ENCODE data around the gene TBC1D30.

Gene TBC1D30

GRCh38 chr12:64911081-64911480 lies 86.6 kb downstream of the TBC1D30 start:
- TF ChIP-seq, protein P1, sequence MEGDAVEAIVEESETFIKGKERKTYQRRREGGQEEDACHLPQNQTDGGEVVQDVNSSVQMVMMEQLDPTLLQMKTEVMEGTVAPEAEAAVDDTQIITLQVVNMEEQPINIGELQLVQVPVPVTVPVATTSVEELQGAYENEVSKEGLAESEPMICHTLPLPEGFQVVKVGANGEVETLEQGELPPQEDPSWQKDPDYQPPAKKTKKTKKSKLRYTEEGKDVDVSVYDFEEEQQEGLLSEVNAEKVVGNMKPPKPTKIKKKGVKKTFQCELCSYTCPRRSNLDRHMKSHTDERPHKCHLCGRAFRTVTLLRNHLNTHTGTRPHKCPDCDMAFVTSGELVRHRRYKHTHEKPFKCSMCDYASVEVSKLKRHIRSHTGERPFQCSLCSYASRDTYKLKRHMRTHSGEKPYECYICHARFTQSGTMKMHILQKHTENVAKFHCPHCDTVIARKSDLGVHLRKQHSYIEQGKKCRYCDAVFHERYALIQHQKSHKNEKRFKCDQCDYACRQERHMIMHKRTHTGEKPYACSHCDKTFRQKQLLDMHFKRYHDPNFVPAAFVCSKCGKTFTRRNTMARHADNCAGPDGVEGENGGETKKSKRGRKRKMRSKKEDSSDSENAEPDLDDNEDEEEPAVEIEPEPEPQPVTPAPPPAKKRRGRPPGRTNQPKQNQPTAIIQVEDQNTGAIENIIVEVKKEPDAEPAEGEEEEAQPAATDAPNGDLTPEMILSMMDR (IDR thresholded peaks at IDR 0.05; ENCODE audit: low read depth, low read length), result no peak
- H3K4me3 ChIP-seq (ENCODE audit: low read depth, low read length), result no peak overlapping the region
- no peak for DNase-seq (ENCODE audit: low read depth, low spot score)
- in situ Hi-C loops (cut with HindIII; ENCODE audit: low sequenced_read_pairs), result no loop called here

- TF ChIP-seq, protein P1 (IDR thresholded peaks at IDR 0.05; ENCODE audit: low read depth, low read length), result no peak
- no peak for DNase-seq (ENCODE audit: low read depth, low spot score)
- no peak overlapping the region for H3K4me3 ChIP-seq (ENCODE audit: low read depth, low read length)
- in situ Hi-C loops (cut with HindIII; ENCODE audit: low sequenced_read_pairs), result no loop called here
Observed at GRCh38 chr12:64911912-64912311, 87.5 kb downstream of the TBC1D30 start.

GRCh38 chr12:64912516-64913255 lies 88.2 kb downstream of the TBC1D30 start:
- H3K4me3 ChIP-seq (ENCODE audit: low read depth, low read length), result no peak overlapping the region
- TF ChIP-seq, protein P1 (IDR thresholded peaks at IDR 0.05; ENCODE audit: low read depth, low read length), result no peak
- peak; percentile 54 for DNase-seq (ENCODE audit: low read depth, low spot score)
- in situ Hi-C loops (cut with HindIII; ENCODE audit: low sequenced_read_pairs), result no loop called here

DNA sequence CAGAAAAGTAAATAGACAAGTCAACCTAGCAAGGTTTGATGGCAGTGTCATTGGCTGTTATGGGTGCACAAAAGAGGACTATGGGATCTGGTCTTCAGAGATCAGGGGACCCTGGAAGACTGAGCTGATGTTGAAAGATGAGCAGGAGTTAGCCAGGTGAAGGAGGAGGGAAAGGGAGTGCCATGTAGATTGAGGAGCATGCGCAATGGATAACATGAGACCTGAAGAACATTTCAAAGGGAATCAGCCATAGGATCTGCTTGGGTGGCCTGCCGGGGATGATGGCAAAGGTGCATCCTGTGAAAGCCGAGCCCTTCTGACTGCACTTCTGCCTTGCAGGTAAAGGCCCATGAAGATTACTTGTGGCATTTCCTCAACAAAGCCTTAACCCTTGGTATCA lies 90.8 kb downstream of the TBC1D30 start:
- in situ Hi-C loops (cut with HindIII; ENCODE audit: low sequenced_read_pairs), result no loop called here
- DNase-seq (ENCODE audit: low read depth, low spot score), result no peak
- TF ChIP-seq, protein P1 (IDR thresholded peaks at IDR 0.05; ENCODE audit: low read depth, low read length), result no peak
- H3K4me3 ChIP-seq (ENCODE audit: low read depth, low read length), result no peak overlapping the region

- TF ChIP-seq, protein P1 (IDR thresholded peaks at IDR 0.05; ENCODE audit: low read depth, low read length), result no peak
- in situ Hi-C loops (cut with HindIII; ENCODE audit: low sequenced_read_pairs), result no loop called here
- no peak for DNase-seq (ENCODE audit: low read depth, low spot score)
- H3K4me3 ChIP-seq (ENCODE audit: low read depth, low read length), result no peak overlapping the region
Observed at GRCh38 chr12:64916411-64917261, 92.2 kb downstream of the TBC1D30 start.

DNA sequence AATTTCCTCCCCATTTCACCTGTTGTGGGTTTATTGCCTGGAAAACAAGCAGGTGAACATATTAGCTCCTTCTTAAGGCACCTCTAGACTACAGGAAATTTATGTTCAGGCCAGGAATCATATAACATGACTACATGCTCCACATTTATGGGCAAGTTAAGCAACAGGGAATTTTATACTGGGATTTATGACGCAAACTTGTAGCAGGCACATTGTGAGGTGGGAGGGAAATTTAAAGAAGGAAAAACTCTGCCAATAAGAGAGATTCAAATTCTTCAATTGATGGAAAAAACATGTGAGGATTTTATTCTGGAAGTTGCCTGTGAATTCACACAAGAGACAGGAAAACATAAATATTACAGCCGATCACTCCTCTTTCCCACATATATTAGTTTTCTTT lies 93.9 kb downstream of the TBC1D30 start:
- in situ Hi-C loops (cut with HindIII; ENCODE audit: low sequenced_read_pairs), result no loop called here
- TF ChIP-seq, protein P1 (IDR thresholded peaks at IDR 0.05; ENCODE audit: low read depth, low read length), result no peak
- DNase-seq (ENCODE audit: low read depth, low spot score), result no peak
- no peak overlapping the region for H3K4me3 ChIP-seq (ENCODE audit: low read depth, low read length)
